NCI-H748 (cell line): ENCODE results near the gene TNNT3.
"Not testable (repeated sequence)": the region's sequence is repeated elsewhere in the genome, so short reads cannot be mapped to it uniquely, and the experiment has no call there.

Source experiments
- DNase-seq: peaks from one replicate; lab custom pipeline; 2025; ENCODE audit not compliant: unreplicated experiment; lab: John Stamatoyannopoulos, UW

Gene TNNT3

GRCh38 chr11:1919391-1920127 lies at the start of gene TNNT3:
Gene TNNT3, plus strand, starts transcription at chr11:1919703. Its CDS starts 3,172 bp downstream, at chr11:1922875.
- no peak for DNase-seq

- no peak for DNase-seq
Measured at GRCh38 chr11:1870326-1870696, 49.2 kb upstream of the TNNT3 start.

- DNase-seq: no peak
Measured at GRCh38 chr11:1870721-1871466, 48.6 kb upstream of the TNNT3 start.

- no peak for DNase-seq
Measured at GRCh38 chr11:1871531-1871930, 48.0 kb upstream of the TNNT3 start.

- DNase-seq: no peak
Measured at GRCh38 chr11:1872267-1872985, 47.1 kb upstream of the TNNT3 start.

GRCh38 chr11:1873048-1873812 lies 46.3 kb upstream of the TNNT3 start:
- no peak for DNase-seq

GRCh38 chr11:1873813-1874150 lies 45.7 kb upstream of the TNNT3 start:
- DNase-seq: not testable (repeated sequence)

GRCh38 chr11:1874441-1875092 lies 44.9 kb upstream of the TNNT3 start:
- not testable (repeated sequence) for DNase-seq

GRCh38 chr11:1875093-1875850 lies 44.2 kb upstream of the TNNT3 start:
- DNase-seq: no peak

GRCh38 chr11:1875851-1876301 lies 43.6 kb upstream of the TNNT3 start:
- peak; percentile 24 for DNase-seq

- DNase-seq: no peak
Measured at GRCh38 chr11:1876361-1877063, 43.0 kb upstream of the TNNT3 start.

- peak; percentile 39 for DNase-seq
Measured at GRCh38 chr11:1877211-1878136, 42.0 kb upstream of the TNNT3 start.

- DNase-seq: no peak
Measured at GRCh38 chr11:1878137-1879031, 41.1 kb upstream of the TNNT3 start.

- DNase-seq: no peak
Measured at GRCh38 chr11:1879342-1879940, 40.1 kb upstream of the TNNT3 start.

- no peak for DNase-seq
Measured at GRCh38 chr11:1879941-1880720, 39.4 kb upstream of the TNNT3 start.
